Mucosa of stomach (tissue), 1 donor: ENCODE data around the gene AGTR1.

Experiments
- H3K27me3 ChIP-seq: one replicate; pipeline ENCODE4 v1.7.0; 2013; ENCODE audit warnings: mild to moderate bottlenecking, low read length; ENCODE audit not compliant: control insufficient read depth, insufficient read depth
- H3K36me3 ChIP-seq: one replicate; pipeline ENCODE4 v1.7.0; 2013; ENCODE audit warnings: low read length; ENCODE audit not compliant: control insufficient read depth, insufficient read depth
- H3K4me1 ChIP-seq: one replicate; pipeline ENCODE4 v1.7.0; 2013; ENCODE audit warnings: mild to moderate bottlenecking, low read length; ENCODE audit not compliant: control insufficient read depth, insufficient read depth
- H3K4me3 ChIP-seq: one replicate; pipeline ENCODE4 v1.7.0; 2013; ENCODE audit warnings: low read length
- H3K9ac ChIP-seq: one replicate; pipeline ENCODE4 v1.7.0; 2013; ENCODE audit warnings: mild to moderate bottlenecking, low read length, moderate library complexity
- H3K9me3 ChIP-seq: one replicate; pipeline ENCODE4 v1.7.0; 2013; ENCODE audit warnings: mild to moderate bottlenecking, low read length, moderate library complexity; ENCODE audit not compliant: control insufficient read depth
- donor health status: Pancreatic carcinoma.

The AGTR1 gene

DNA sequence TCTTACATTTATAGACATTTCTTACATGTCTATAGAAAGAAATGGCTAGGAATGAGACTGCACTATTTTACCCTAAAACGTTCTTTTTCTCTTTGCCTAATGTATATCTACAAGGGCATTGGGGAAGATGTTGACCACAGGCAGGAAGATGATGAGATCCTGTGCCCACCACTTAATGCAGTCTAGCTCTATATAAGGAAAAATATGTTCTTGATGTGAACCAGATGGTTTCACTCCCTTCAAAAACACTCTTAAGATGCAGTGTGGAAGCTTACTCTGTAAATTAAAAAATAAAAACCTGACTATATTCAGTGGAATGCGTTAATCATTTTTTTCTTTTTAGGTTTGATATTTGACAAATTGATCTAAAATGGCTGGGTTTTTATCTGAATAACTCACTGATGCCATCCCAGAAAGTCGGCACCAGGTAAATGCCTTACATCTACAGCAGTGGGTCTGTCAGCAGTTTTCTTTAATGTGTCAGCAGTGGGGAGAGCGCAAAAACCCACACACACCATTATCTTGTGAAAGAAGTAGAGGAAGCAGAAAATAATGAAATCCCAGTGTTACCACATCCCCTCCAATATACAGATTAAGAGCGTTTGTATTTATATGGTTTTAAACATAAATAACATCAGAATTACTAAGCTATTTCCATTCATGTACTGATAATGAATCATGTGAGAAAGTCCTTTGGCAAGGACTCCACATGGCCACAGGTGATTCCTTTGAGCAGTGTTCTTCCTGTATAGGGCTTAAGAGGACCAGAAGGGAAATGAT, 10.1 kb downstream of the AGTR1 start:
- H3K4me3 ChIP-seq = no peak overlapping the region
- no peaks in the 10 kb centered on the region for H3K9me3 ChIP-seq
- H3K27me3 ChIP-seq = no peaks in the 10 kb centered on the region
- H3K4me1 ChIP-seq = no peaks in the 10 kb centered on the region
- H3K36me3 ChIP-seq = no peaks in the 10 kb centered on the region
- H3K9ac ChIP-seq = no peak overlapping the region

DNA sequence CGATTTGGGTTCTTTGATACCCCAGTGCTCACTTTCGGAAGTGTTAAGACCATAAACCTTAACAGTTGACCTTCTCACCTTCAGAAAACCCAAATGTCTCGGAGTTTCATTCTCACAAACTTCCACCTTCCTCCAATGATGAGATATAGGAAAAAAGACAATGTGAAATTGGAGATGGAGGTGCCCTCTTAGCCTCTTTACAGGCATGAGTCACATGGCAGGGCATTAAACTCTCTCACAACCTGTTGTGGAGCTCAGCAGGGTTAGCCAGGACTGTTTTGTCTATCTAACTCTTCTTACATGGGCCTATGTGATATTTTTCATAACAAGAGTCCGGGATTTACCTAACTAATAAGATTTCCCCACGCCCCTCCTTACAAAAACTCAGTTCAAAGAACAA, 10.7 kb downstream of the AGTR1 start:
- Histone ChIP-seq H3K9ac (no peak overlapping the region), H3K36me3 (no peaks in the 10 kb centered on the region), H3K27me3 (no peaks in the 10 kb centered on the region), H3K4me3 (no peak overlapping the region), H3K4me1 (no peaks in the 10 kb centered on the region), H3K9me3 (no peaks in the 10 kb centered on the region)

DNA sequence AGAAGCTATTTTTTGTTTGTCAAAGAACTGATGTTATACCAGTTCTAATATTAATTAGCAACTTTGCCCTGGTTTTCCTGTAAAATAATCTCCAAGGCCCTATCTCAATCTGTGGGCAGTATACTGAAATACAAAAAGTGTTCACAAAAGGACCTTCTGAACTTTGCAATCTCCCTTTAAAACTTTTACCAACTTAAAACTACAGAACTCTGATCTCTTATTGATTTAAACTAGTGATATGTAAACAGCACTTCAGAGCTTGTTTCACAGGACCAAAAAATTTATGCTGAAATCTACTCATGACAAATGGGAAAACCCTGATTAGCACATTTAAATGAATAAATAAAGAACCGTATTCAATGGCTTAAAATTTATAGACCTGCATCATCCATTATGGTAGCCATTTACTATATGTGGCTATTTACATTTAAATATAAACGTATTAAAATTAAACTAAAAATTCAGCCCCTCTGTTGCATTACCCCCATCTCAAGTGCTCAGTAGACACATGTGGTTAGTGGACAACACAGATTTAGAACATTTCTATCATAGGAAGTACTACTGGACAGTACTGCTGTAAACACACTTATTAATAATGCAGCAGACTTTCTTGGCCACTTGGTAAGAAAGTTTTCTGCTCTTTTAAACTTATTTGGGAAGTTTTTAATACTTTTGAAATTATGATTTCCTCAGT, 12.0 kb downstream of the AGTR1 start:
- Histone ChIP-seq H3K27me3 (no peaks in the 10 kb centered on the region), H3K36me3 (no peaks in the 10 kb centered on the region), H3K4me3 (no peak overlapping the region), H3K4me1 (no peaks in the 10 kb centered on the region), H3K9me3 (no peaks in the 10 kb centered on the region), H3K9ac (no peak overlapping the region)

DNA sequence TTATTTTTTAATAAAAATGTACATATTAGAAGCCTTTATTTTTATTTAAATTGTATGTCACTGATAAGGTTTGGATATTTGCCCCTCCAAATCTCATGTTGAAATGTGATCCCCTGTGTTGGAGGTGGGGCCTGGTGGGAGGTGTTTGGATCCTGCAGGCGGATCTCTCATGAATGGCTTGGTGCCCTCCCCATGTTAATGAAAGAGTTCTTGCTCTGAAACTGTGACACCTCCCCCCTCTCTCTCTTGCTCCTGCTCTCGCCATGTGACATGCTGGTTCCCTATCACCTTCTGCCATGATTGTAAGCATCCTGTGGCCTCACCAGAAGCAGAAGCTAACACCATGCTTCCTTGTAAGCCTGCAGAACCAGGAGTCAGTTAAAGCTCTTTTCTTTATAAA, 13.0 kb downstream of the AGTR1 start:
- H3K4me3 ChIP-seq = no peak overlapping the region
- H3K4me1 ChIP-seq = no peaks in the 10 kb centered on the region
- no peaks in the 10 kb centered on the region for H3K36me3 ChIP-seq
- no peak overlapping the region for H3K9ac ChIP-seq
- H3K27me3 ChIP-seq = no peaks in the 10 kb centered on the region
- no peaks in the 10 kb centered on the region for H3K9me3 ChIP-seq

DNA sequence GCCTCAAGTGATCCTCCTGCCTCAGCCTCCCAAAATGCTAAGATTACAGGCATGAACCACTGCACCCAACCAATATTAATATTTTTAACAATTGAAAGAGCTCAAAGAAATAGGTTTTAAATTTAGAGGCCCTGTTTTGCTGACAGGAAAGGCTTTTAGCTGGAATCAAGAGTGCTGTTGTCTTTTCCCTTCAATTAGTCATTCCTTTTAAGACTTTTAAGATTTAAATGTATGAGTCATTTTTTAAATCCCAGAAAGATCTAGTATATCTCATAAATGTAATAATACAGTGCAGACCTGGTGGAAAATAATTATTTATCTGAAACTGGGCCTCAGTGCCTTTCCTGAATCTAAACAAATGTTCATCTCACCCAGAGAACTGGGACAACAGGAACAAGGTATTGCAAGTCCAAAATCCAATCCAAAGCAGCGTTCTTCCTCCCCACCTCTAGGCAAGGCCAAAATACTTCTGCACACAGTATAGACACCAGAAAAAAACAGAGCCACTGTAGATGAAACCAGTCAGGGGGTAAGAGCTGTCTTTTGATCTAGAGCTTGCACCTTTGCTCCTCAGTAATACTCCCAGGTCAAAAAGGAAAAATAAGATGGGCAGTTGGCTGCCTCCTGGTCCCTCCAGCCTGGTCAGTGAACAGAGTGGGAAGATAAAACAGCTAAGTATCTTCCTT, 14.4 kb downstream of the AGTR1 start:
- no peaks in the 10 kb centered on the region for H3K27me3 ChIP-seq
- no peak overlapping the region for H3K9ac ChIP-seq
- H3K9me3 ChIP-seq = no peaks in the 10 kb centered on the region
- no peaks in the 10 kb centered on the region for H3K4me1 ChIP-seq
- no peaks in the 10 kb centered on the region for H3K36me3 ChIP-seq
- no peak overlapping the region for H3K4me3 ChIP-seq

DNA sequence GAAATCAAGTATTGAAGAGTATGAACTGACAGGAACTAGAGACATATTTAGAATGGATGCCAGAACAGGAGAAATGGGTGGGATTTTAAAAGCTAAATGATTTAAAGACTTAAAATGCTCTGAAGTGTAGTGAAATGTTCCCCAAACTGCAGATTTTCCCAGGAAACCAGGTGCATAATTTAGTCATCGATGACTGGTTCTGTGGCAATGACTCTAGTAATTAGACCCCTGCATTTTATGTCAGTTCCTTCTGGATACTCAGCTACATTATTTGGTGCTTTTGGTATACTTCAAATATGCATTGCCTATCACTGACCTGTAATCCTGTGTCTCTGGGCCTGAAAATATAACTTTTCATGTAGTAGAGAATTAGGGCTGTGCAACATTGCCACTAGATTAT, 16.8 kb downstream of the AGTR1 start:
- H3K27me3 ChIP-seq = no peaks in the 10 kb centered on the region
- no peaks in the 10 kb centered on the region for H3K4me1 ChIP-seq
- H3K4me3 ChIP-seq = no peak overlapping the region
- no peaks in the 10 kb centered on the region for H3K9me3 ChIP-seq
- no peak overlapping the region for H3K9ac ChIP-seq
- H3K36me3 ChIP-seq = no peaks in the 10 kb centered on the region

DNA sequence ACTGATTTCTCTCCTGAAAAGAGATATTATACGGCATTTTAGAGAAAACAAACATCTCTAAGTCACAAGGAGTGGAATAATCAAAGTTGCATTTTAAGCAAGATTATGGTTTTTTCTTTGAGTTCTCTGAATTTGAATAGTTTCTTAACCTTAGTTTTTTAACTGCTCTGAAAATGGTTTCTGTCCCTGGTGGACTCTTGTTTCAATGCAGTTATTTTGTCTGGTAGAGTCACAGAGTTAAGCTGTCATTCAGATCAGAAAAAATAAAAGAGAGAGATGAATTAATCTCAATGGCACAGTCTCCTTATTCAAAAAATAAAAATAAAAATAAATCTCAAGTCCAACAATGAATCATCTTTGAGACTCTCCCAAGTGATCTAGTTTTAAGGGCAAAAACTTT, 19.0 kb downstream of the AGTR1 start:
- Histone ChIP-seq H3K36me3 (no peaks in the 10 kb centered on the region), H3K27me3 (no peaks in the 10 kb centered on the region), H3K9me3 (no peaks in the 10 kb centered on the region), H3K4me3 (no peak overlapping the region), H3K9ac (no peak overlapping the region), H3K4me1 (no peaks in the 10 kb centered on the region)

DNA sequence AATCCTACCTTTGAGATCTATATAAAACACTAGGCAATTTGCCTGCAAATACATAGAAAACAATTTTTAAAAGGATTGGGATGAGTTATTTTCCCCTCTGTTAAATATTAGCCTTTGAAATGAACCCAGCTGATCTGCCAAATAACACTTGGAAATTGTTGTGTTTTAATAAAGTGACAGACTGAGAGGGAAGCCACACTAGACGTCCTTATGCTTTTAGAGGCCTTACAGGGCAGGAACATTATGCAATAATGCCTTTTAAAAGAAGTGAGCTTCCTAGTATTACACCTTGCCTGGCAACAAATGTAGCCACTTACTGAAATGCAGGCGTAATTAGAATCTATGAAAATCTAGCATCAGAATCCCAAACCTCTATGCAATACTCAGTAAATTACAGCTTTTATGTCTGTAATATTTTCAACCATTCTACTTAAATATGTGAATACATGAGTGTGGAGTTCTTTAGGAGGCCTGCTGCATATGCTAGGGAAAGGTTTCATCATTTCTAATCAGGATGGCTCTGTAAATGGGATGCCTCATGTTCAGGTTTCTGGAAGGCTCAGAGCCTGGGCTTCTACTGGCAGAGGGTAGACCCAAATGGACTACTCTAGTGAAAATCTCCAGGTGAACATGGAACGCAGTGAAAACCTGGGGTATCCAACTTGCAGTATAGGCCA, 20.3 kb downstream of the AGTR1 start:
- Histone ChIP-seq H3K27me3 (no peaks in the 10 kb centered on the region), H3K36me3 (no peaks in the 10 kb centered on the region), H3K9me3 (no peaks in the 10 kb centered on the region), H3K4me3 (no peak overlapping the region), H3K4me1 (no peaks in the 10 kb centered on the region), H3K9ac (no peak overlapping the region)

DNA sequence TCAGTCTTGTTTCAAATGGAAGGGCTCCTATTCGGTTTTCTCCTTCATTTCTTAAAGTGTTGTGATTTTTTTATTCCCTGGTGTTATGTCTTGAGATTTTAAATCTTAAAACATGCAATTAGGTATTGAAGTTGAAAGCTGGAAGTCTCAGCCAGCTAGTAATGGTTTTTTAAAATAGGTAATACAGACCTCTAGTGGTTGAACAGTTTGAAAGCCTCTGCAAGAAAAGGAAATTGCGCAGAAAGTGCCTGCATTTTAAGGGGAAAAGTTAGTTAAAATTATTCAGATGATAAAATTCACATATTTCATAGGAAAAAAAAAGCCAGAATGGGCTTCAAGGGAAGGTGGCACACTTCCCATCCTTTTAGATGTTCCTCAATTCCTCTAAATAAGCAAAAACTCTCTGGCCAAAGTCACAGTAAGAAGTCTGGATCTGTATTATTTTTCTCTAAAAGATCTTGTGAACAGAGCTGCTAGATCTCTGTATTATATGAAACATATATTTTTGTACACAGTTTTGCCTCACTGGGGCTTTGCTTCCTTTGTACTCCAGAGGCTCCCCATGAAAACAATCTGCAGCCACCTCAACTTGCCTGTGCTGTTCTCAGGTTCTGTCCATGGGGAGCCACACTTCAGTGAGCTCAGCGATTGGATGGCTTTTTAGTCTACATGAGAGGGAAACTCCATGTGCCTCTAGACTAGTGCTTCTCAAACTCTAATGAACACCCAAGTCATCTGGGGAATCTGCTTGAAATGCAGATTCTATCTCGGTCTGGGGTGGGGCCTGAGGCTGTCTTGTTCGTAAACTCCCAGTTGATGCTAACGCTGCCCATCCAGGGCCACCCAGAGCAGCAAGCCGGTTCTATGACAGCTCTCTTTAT, 21.5 kb downstream of the AGTR1 start:
- no peak overlapping the region for H3K4me3 ChIP-seq
- no peaks in the 10 kb centered on the region for H3K27me3 ChIP-seq
- H3K36me3 ChIP-seq = no peaks in the 10 kb centered on the region
- H3K4me1 ChIP-seq = no peaks in the 10 kb centered on the region
- H3K9ac ChIP-seq = no peak overlapping the region
- no peaks in the 10 kb centered on the region for H3K9me3 ChIP-seq

DNA sequence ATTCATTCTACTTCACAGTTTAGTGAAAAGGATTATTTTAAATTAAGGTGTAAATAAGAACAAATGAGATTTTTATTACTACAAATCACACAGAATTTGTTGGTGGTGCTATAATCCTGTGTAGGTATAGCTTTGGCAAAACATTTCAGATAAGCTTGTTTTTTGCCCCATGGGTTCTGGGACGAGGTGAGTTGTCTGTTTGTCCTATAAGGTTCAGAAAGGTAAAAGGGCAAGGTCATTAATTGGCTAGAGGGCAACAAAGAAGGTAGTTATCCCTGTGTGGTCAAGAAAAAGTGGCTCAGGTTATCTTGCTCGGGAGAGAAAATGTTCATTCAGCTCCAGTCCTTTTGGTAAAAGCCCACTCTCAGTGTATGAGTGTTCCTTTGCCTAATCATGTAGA, 23.2 kb downstream of the AGTR1 start:
- no peaks in the 10 kb centered on the region for H3K9me3 ChIP-seq
- no peak overlapping the region for H3K9ac ChIP-seq
- no peak overlapping the region for H3K4me3 ChIP-seq
- H3K27me3 ChIP-seq = no peaks in the 10 kb centered on the region
- no peaks in the 10 kb centered on the region for H3K36me3 ChIP-seq
- H3K4me1 ChIP-seq = no peaks in the 10 kb centered on the region

DNA sequence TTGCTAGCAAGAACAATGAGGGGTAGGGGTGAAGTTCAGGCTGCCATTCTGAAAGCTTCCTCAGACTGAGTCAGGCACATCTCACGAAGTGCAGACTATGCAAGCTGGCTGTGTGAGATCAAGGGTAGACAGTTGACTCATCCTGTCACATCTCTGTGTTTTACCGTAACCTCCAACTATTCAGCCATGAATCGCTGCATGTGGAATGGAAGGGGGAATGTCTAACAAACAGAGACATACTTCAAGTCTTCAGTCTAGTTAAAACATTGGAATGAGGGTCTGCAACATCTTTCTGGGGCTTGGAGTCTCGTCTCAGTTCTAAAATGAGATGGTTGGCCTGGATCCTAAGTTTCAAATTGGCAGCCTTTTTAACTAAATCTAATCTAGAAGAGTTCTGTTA, 25.9 kb downstream of the AGTR1 start:
- no peaks in the 10 kb centered on the region for H3K36me3 ChIP-seq
- peaks cover 3% of the 10 kb centered on the region for H3K27me3 ChIP-seq
- no peaks in the 10 kb centered on the region for H3K9me3 ChIP-seq
- H3K4me1 ChIP-seq = no peaks in the 10 kb centered on the region
- H3K4me3 ChIP-seq = no peak overlapping the region
- no peak overlapping the region for H3K9ac ChIP-seq
